Mucosa of descending colon (tissue), 3 donors: ENCODE results near the gene CAPN7. TPM values are rescaled to one million over a fixed set of nuclear protein-coding genes. Genes with fewer than 3 reads are reported as not detected.

Source experiments
- ATAC-seq: fragments of 200-7000 bp; cut with Tn5 transposase; one replicate; pipeline ENCODE4 v1.9.1; 2020; ENCODE audit warnings: mild to moderate bottlenecking, moderate library complexity
- DNase-seq, 3 donors: peaks; one replicate each; pipeline ENCODE4 v3.0.0-alpha.2; 2020
- H3K36me3 ChIP-seq: fragments of 200-600 bp; one replicate; pipeline ENCODE4 v1.8.0; 2021; ENCODE audit warnings: low read depth, mild to moderate bottlenecking
- H3K4me1 ChIP-seq: fragments of 200-600 bp; one replicate; pipeline ENCODE4 v1.8.0; 2021; ENCODE audit warnings: low read depth, mild to moderate bottlenecking
- H3K4me3 ChIP-seq: fragments of 200-600 bp; one replicate; pipeline ENCODE4 v1.8.0; 2021; ENCODE audit warnings: mild to moderate bottlenecking
- H3K9me3 ChIP-seq: fragments of 200-600 bp; one replicate; pipeline ENCODE4 v1.8.0; 2021; ENCODE audit warnings: mild to moderate bottlenecking
- CTCF ChIP-seq: fragments of 200-600 bp; IDR thresholded peaks from one replicate; pipeline ENCODE4 v1.8.0; 2022; ENCODE audit warnings: antibody characterized with exemption, mild to moderate bottlenecking
- intact Hi-C, 2 donors: fragments of 100-400 bp; cut with DNase I in 1 of 2; cut with micrococcal nuclease in 1 of 2; formaldehyde crosslinking; loops; one replicate each; pipeline versions ENCODE4 v1.11.0 to v1.11.1; 2022; cut with DNase I, micrococcal nuclease
- total RNA-seq, 3 donors: library from RNA; stranded (reverse); fragmentation: NEBNext Ultra II Directional in 2 of 3; extraction: Animal tissue kit (Norgen Biotek cat#: 25700) in 2 of 3; gene quantifications; one replicate each; pipeline versions ENCODE4 v1.2.1 to v1.2.4, GENCODE V29; 2021 to 2023
- donor health status: DM: no; HTN: no; CAD: no; lungs with moderate emphysema.
- donor health status: DM: no; HTN: no; CAD: no.
- donor health status: DM: no; HTN: yes; CAD: no.

Gene CAPN7
- total RNA-seq, 3 donors from 2014 or later, result 26.8 to 56.5 (median 44.9) TPM

GRCh38 chr3:15272426-15273196, 66.6 kb downstream of the CAPN7 start:
- Histone ChIP-seq H3K4me1 (peaks cover 9% of the 10 kb centered on the region), H3K36me3 (no peaks in the 10 kb centered on the region), H3K9me3 (no peaks in the 10 kb centered on the region), H3K4me3 (no peak overlapping the region)
- no peak for TF ChIP-seq CTCF
- intact Hi-C loops, result no loop called here
- ATAC-seq (no peak), DNase-seq (no peak)

- Histone ChIP-seq H3K36me3 (no peaks in the 10 kb centered on the region), H3K4me1 (peaks cover 6% of the 10 kb centered on the region), H3K4me3 (no peak overlapping the region), H3K9me3 (no peaks in the 10 kb centered on the region)
- DNase-seq, result no peak
- intact Hi-C loops, result no loop called here
- no peak for ATAC-seq
- no peak for TF ChIP-seq CTCF
Observed at GRCh38 chr3:15273227-15273626, 67.2 kb downstream of the CAPN7 start.

- Histone ChIP-seq H3K36me3 (no peaks in the 10 kb centered on the region), H3K4me1 (peaks cover 2% of the 10 kb centered on the region), H3K4me3 (no peak overlapping the region), H3K9me3 (no peaks in the 10 kb centered on the region)
- DNase-seq (no peak), ATAC-seq (no peak)
- TF ChIP-seq CTCF, result no peak
- intact Hi-C loops, result no loop called here
Observed at GRCh38 chr3:15276028-15276724, 70.1 kb downstream of the CAPN7 start.

- no peaks in the 10 kb centered on the region for H3K4me1 ChIP-seq
- intact Hi-C loops, result no loop called here
- no peaks in the 10 kb centered on the region for H3K9me3 ChIP-seq
- no peak for ATAC-seq
- no peaks in the 10 kb centered on the region for H3K36me3 ChIP-seq
- DNase-seq, result no peak
- no peak for TF ChIP-seq CTCF
- no peak overlapping the region for H3K4me3 ChIP-seq
Observed at GRCh38 chr3:15277861-15278500, 71.9 kb downstream of the CAPN7 start.

DNA sequence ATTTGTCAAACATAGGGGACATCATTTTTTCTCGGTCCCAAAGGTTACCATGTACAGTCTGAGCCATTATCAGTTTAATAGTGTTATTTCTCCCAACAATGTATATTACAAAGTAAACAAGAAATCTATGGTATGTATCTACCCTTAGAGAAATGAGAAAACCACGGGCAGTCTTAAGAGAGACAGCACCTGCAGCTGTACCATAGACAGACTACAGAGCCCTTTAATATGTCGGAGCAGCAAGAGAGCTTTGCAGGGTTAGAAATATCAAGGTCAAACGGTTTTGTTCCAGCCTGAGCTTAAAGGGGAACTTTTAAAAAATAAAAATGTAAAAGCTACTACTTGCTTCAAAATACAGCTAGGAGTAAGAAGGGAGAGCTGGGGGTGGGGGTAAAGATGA, 73.2 kb downstream of the CAPN7 start:
- DNase-seq (no peak), ATAC-seq (no peak)
- TF ChIP-seq CTCF, result no peak
- Histone ChIP-seq H3K36me3 (no peaks in the 10 kb centered on the region), H3K4me1 (no peaks in the 10 kb centered on the region), H3K9me3 (no peaks in the 10 kb centered on the region), H3K4me3 (no peak overlapping the region)
- intact Hi-C loops, result no loop called here
